ENCODE results near the gene NEGR1. TPM values are rescaled to one million over a fixed set of nuclear protein-coding genes. Genes with fewer than 3 reads are reported as not detected.
A peak's percentile ranks its signal among the peaks of the same experiment; 100 is the strongest.
"Not testable (repeated sequence)": the region's sequence is repeated elsewhere in the genome, so short reads cannot be mapped to it uniquely, and the experiment has no call there.

Gene NEGR1
- total RNA-seq, 1 donor from 2014 or later, result 1.6 TPM

DNA sequence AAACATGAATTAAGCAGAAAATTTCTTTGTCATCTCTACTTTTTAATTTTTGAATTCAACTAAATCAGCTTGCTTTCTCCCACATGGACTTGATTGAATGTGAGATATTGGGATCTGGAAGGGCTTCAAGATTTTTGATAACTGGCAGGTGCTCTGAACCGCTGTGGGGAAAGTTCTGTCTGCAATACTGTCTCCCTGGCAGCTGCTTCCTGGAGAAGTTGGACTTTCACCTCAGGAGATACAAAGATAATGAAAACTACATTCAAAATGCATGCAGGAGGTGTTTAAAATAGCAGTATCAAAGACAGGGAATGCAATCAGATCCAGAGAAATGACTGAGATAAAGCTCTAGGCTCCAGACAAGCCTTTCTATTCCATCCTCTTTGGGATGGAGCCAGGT is 338.3 kb downstream of the NEGR1 start:
- no peak for DNase-seq (ENCODE audit: low read depth)

DNA sequence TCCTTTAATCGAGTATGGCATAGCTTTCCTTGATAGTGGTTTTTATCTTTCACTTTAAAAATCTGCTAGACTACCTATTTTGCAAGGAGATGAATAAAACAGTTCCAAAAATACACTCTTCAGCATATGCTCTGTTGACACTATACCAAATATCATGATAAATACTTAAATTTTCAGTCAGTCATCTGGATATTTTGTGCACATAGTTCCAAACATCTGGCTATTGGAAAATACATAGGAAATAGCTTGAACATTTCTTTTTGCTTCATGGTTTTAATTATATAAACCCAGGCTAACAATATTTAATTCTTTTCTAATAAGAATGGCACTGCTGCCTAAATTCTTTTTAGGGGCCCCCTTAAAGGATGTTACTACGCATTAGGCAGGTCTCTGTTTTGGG is 342.1 kb downstream of the NEGR1 start:
- DNase-seq (ENCODE audit: low read depth), result no peak

DNA sequence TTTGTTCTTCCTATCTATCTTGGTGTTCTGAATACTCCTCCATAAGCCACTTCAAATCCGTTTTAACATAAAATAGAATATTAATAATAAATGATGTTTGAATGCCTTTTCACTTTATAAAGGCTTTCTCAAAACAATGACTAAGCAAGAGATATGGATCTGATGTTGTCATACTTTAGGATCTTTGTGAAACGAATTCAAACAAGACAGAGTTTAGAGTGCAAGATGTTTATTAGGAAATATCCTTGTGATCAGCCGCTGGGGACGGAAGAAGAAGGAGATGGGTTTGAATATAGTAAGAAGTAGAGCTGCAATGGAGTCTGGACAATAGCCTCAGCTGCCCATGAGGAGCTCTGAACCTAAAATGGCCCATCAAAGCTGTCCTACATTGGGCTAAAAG is 351.8 kb downstream of the NEGR1 start:
- no peak for DNase-seq (ENCODE audit: low read depth)

DNA sequence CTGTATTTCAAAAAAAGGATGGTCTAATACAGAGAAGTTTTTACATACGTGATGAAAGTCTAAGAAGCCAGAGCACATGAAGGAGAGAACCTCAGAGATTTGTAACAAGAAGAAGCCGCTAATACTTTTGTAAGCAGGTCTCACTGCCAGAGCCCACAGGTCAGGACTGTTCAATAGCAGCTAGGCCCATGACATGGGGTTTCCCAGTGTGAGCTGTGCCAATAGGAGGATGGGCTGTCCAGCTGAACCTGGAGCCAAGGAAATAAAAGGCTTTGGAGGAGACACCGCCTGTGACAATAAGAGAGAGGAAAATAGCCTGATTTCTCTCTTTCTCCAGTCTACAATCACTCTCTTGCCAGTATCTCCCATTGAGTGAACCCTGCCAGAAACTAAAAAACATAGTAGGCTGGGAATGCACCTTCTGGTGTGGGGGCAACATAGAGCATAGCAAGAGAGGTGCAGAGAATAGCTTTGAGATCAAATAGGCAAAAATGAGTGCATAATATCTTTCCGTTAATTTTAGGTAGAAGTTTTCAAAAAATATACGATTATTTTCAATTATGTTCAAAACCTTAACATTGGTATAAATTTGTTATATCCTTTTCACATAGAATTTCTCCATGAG is 360.3 kb downstream of the NEGR1 start:
- no peak for DNase-seq (ENCODE audit: low read depth)

DNA sequence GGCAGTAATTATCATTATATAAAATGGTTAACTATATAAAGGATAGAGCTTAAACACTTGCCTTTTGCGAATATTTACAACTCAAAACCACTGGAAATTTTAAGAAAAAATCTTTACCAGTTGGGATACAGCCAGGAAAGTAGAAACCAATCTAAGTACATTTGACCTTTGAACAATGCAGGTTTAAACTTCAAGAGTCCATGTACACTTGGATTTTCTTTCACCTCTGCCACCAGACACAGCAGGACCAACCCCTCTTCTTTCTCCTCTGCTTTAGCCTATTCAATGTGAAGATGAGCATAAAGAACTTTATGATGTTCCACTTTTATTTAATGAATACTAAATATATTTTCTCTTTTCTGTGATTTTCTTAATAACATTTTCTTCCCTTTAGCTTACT is 361.1 kb downstream of the NEGR1 start:
- no peak for DNase-seq (ENCODE audit: low read depth)

DNA sequence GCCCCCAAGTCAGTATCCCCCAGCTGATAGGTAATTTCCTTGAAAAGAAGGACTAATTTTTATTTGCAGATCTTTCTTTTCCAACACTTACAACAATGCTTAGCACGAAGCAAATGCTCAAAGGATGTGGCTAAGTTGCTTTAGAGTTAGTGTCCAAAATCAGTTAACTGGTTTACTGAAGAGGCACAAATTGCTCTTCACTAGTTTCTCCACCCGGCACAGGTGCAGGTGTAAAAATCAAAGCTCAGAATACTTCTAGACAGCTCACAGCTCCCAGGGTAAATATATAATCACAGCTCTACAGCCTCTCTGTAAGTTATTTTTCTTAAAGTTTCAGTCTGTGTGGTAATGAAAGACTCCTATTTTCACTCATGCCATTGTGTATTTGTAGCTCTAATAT is 361.8 kb downstream of the NEGR1 start:
- DNase-seq (ENCODE audit: low read depth), result no peak

DNA sequence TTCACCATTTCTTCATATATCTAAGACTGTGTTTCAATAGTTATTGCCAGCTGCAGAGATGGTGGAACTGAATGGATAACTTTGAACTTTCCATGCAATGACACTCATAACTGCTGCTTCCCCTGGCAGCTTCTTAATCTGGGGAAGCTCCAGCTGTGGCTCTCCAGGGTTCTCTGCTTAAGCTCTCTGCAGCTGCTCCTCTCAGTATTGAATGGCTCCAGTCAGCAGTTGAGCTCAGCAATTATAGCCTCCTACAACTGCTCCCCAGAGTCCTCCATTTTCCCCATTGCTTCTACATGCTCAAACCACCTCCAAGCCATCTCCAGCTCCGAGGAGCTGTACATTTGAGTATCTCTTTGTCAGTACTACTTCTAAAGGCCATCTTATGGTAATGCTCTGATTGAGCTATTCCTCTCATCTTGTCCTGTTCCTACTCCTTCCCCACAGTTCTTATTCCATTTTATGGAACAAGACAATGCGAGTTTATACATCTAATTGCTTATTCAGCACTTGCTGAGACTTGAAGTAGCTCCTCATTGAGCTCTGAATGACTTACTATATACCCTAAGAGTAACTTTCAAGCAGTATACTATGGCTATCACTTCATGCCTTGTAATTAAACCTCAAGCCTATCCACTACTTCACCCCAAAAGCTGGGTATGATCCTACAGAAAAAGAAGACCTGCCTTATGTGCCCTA is 362.4 kb downstream of the NEGR1 start:
- DNase-seq (ENCODE audit: low read depth), result no peak

DNA sequence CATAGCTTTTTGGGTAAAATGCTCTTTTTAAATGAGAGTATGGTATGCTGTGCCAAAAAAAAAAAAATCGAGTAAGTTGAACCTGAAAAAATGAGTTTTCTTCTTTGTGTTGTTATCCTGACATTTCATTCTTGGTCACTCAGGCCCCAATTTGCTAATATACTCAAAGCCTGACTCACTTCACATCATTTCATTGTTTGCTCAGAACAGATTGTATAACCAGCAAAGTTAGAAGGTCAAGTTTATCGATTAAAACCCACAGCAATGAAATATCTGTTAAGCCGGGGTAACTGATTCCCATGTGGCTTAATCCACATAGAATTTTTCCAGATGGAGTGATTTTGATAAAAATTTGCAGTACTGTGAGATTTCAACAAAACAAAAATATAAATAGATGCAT is 363.7 kb downstream of the NEGR1 start:
- no peak for DNase-seq (ENCODE audit: low read depth)

DNA sequence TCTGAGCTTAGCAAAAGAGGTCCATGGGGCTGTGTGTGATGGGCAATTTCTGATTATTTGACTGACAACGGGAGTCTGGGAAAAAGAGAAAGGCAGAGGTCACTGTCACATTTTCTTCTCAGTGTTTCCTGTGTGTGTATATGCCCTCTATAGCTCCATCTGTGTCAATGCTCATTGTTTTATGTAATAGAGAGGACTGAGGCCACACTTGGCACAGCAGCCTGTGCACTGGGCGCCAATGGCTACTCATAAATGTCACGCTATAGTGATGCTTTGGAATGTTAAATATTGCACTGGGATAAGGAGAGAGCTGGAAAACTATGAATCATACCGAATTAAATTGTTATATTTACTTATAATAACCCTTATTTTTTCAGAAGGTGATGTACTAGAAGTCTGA is 365.4 kb downstream of the NEGR1 start:
- DNase-seq (ENCODE audit: low read depth), result no peak

DNA sequence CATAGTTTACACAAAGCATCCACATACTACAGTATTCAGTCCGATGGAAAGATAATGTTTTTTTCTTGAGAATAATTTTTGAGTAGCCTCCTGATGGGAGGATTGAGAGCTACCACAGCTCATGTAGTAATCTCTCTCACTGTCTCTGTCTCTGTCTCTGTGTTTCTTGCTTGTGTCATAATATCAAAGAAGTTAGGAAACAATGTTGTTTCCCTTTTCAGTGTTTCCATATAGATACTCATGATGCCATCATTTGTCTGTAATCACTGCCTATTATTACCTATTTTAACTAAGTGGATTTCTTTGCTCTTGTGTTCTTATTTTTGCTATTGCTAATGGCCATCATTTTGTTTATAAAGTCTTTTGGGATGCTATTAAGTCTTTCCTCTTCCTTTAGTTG is 367.7 kb downstream of the NEGR1 start:
- no peak for DNase-seq (ENCODE audit: low read depth)

DNA sequence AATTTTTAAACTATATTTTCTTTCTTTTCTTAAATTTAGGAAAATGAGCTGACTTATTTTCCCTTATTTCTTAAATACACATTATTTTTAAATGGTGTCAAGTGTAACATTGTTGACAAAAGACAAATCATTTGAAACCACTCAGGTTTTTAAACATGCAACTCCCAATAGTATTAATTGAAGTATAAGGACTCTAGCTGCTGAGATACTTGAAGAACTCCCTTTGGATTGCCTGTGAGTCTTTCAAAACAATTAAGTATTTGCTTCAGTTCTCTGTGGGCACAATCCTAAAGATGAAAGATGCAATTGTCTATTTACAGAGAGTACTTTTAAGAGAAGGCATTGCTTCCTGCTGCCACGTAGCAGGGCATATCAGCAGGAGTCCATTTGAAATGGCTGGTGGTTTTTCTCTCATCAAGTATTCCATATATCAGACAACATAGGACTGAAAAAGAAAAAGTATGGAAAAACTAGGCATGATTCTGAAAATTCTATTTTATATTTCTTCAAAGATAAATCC is 373.4 kb downstream of the NEGR1 start:
- no peak for DNase-seq (ENCODE audit: low read depth)

DNA sequence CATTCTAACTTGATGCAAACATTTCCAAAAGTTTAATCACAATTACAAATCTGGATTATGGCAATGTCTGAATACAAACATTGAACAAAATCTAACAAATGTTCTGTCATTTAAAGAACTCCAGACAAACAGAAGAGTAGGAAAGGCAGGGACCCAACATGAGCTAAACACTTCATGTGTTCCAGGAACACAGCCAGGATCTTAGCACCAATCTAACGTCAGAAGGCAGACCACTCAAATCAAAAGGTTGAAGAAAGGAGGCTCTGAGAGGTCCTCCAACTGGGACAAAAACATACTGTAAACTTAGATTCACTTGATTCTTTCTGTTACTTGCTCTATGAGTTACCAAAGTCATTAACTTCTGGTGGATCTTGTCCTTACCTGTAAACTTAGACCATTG is 374.0 kb downstream of the NEGR1 start:
- no peak for DNase-seq (ENCODE audit: low read depth)

DNA sequence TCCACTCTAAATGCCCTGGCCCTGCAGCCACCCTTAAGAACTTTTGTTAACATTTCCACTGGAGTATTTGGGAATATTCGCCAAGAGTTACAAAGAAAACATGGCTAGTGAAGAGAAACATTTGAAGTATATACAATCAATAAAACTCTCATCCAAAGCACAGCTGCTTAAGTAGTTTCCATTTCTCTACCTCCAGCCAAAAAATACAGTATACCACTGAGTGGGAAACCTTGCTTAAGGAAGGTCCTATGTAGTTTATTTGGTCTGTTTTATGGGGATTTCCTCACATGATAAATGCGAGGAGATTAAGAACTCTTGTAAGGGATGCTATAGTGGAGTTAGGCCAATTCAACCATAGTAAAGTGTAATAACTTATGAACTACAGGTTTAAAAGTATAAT is 382.5 kb downstream of the NEGR1 start:
- no peak for DNase-seq (ENCODE audit: low read depth)

DNA sequence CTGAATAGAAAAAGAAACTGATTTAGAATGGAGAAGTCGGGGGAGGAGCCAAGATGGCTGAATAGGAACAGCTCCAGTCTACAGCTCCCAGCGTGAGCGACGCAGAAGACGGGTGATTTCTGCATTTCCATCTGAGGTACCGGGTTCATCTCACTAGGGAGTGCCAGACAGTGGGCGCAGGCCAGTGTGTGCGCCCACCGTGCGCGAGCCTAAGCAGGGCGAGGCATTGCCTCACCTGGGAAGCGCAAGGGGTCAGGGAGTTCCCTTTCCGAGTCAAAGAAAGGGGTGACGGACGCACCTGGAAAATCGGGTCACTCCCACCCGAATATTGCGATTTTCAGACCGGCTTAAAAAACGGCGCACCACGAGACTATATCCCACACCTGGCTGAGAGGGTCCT is 394.2 kb downstream of the NEGR1 start:
- not testable (repeated sequence) for DNase-seq (ENCODE audit: low read depth)

DNA sequence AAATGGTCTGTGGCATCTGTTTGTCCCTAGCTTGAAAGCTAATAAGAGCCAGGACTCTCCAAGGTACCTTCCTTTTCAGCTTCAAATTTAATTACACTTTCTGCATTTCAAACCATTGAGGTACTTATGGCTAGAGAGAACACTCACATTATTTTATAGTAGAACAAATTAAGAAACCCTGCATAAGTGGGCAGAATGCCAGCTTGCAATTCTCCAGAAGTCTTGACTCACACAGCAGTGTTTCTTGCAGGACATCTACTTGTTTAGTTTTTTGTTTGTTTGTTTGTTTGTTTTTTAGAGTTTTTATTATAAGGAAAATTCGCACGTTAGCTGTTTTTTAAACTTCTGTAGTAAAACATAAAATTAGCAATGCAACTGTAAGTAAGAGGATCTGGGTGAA is 397.2 kb downstream of the NEGR1 start:
- DNase-seq (ENCODE audit: low read depth), result peak; percentile 33

DNA sequence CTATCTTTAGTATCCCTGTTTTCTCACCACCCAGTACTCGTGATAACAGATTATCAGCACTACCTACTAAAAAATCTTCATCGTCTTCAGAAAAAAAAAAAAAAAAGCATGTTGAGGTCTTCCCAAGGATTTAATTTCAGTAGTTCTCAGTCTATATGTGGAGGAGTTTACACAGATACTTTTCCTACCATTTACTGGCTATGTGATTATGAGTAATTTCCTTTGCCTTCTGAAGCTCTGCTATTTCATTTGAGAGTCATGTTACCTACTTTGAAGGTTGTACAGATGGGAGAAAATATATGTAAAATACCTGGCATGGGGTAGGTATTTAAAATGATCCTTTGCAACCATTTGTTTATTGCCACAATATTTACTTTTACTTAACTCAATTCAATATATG is 399.7 kb downstream of the NEGR1 start:
- DNase-seq (ENCODE audit: low read depth), result no peak

DNA sequence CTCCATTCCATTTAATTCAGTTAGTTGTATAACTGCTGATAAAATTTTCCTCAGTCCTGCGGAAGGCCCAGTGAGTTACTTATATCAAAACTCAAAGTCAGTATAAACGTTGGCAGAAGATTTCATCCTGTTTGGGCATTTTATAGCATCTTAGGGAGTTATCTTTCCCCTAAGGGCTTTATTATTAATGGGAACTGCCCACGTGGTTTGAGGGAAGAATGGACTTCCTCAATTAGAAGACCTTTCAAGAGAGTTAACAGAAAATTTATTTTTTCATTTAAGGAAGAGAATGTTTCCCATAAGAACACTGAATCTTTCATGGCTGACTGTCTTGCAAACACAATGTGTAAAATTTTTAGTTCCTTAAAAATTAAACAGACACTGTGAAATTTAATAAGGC is 400.1 kb downstream of the NEGR1 start:
- DNase-seq (ENCODE audit: low read depth), result no peak

DNA sequence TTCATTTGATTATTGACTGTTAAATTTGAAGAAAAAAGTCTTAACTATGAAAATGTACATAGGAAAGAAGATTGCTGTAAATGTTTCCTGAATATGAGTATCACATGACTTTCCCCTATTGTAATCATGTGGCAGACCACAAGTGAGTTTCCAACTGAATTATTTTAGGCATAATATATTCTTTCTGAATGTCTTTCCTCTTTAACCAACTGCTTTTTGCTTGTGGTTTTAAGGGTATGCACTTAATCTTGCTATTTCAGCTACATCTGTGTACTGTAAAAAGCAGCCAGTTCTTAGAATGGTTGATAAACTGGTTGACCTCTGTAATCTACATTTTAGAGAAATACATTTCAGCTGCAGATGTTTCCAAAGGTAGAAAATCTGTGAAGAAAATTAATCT is 400.7 kb downstream of the NEGR1 start:
- DNase-seq (ENCODE audit: low read depth), result no peak

DNA sequence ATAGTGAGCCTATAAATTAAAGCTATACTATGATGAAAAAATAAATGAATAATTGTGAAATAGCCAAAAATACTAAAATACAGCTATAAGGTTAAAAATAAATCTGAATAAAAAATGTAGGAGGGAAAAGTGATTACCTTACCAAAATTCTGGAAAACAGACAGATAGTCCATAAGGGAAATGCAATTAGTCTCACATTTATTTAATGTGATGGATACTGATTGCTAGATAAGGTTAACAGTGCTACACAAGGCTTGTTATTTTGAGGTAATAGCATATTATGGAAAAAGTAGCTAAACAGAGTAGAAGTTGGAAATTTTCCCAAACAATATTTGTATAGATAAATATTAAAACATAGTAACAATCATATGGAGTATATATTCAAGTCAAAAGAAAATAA is 413.0 kb downstream of the NEGR1 start:
- no peak for DNase-seq (ENCODE audit: low read depth)

DNA sequence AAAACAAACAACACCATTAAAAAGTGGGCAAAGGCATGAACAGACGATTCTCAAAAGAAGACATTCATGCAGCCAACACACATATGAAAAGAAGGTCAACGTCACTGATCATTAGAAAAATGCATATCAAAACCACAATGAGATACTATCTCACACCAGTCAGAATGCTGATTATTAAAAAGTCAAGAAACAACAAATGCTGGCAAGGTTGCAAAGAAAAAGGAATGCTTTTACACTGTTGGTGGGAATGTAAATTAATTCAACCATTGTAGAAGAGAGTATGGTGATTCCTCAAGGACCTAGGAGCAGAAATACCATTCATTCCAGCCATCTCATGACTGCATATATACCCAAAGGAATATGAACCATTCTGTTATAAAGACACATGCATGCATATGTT is 419.6 kb downstream of the NEGR1 start:
- no peak for DNase-seq (ENCODE audit: low read depth)

DNA sequence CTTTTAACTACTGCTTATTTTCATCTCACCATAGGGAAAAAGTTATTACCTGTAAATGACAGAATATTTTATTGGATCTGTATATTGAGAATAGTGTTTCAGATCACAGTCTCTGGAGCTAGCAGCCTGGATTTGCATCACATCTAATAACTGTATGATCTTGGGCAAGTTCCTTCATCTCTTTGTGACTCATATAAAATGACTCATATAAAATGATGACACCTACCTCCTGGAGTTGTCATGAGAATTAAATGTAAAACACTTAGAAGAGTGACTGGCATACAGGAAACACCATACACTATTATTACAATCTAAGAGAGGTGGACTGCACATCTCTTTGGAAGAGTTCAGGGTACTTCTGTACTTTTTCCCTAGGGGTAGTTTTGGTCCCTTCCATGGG is 421.3 kb downstream of the NEGR1 start:
- DNase-seq (ENCODE audit: low read depth), result peak; percentile 69

DNA sequence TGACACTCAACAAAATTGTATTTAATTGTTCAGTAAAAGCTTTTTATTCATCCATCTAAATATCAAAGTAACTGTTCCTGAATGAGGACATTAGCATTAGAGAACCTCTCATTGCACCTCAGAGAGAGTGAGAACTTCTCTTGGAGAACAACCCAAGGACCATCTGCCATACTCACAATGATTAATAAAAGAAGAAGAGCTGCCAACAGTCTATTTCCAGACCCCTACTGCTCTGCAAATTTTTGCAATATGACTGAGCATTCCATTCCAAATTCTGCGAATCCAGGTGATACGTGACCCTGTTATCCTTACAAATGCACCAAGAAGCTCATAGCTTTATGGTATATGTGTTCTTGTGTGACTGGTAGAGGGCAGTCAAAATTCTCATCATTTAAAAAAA is 422.5 kb downstream of the NEGR1 start:
- DNase-seq (ENCODE audit: low read depth), result no peak

DNA sequence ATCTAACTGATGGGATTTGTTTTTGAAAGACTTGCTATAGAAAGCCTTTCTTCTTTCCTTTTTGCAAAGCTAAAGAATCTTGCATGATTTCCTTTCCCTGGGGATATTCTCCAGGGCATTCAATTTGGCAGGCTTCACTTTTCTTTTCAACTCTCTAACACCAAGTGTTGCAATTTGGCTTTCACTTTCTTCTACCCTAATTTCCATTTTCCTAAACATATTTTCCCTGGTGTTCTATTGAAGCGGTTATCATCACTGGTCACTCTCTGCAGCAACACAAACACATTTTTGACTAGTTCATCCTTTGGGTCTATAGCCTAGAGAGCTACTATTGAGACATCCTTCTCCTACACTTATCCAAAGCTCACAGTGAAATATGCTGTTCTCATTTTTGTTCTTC is 424.5 kb downstream of the NEGR1 start:
- no peak for DNase-seq (ENCODE audit: low read depth)

DNA sequence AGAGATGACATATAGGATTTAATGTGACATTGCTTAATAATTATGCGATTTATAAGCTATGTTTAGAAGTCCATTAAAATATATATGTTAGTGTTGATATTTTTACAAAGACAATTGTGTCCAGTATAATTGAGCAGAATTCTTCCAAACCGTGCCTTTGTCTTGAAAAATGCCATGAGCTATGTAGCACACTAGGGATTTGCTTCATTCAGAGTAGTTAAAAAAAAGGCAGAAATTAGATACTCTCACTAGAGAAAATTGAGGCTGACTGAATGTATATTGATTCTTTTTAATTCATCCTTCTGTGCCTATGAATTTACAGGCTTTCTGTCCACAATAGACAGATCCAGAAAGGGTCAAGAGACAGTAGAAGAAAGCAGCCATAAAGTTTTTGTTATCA is 429.0 kb downstream of the NEGR1 start:
- no peak for DNase-seq (ENCODE audit: low read depth)

Measured in renal cortical epithelial cell (primary cell).